GM19324 (cell line): ENCODE measurements around the gene KCNQ1.

Experiments
- ATAC-seq: cut with Tn5 transposase; IDR thresholded peaks from one replicate; pipeline ENCODE4 v1.9.1; 2021; ENCODE audit warnings: mild to moderate bottlenecking, moderate library complexity; ENCODE audit not compliant: unreplicated experiment, low FRiP score

KCNQ1 gene

GRCh38 chr11:2563213-2564007, 118.6 kb downstream of the KCNQ1 start:
- no peak for ATAC-seq

DNA sequence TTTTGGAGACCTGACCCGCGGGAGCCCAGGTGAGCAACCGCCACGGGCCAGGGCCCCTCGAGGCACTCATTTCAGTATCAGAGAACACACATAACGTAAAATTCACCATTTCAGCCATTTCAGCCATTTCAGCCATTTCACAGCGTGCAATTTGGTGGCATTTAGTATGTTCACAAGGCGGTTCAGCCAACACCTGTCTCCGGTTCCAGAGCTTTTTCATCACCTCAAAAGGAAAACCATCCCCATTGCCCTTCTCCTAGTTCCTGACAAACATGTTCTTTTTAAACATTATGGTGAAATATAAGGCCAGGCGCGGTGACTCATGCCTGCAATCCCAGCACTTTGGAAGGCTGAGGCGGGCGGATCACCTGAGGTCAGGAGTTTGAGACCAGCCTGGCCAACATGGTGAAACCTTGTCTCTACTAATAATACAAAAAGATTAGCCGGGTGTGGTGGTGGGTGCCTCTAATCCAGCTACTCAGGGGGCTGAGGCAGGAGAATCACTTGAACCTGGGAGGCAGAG, 119.3 kb downstream of the KCNQ1 start:
- ATAC-seq, result no peak

- no peak for ATAC-seq
Measured at GRCh38 chr11:2564588-2565425, 120.0 kb downstream of the KCNQ1 start.

DNA sequence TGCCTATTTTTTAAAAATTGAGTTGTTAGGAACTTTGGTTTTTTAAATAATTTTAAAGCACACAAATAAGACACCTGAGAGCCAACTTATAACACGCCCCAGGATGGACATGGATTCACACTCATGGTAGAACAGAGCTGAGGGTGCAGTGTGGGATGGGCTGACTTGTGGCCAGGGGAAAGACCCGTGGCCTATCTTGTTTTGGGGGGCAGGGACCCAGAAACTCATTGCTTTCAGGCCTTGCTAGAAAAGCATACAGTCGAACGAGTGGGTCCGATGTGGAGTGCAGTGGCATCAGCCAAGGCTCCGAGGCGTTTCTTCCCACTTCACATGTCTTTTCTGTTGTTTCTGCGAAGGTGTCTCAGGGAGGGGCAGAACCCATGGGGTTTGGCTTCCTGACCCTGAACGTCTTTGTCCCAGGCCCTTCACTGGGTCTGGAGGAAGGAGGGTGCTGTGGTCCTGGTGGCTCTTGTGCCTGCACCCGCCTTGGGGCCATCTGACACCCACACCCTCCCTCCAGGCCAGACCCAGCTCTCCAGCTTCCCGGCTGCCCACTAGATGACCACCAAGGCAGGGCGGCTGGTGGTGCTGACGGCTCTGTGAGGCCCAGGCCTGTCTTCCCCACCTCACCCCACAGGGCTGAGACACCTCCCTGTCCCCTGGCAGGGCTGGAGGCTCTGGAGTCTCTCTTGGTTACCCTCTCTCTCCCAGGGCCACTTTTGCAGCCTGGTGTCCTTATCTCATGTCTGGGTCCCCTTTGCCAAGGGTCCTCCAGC, 120.8 kb downstream of the KCNQ1 start:
- no peak for ATAC-seq

GRCh38 chr11:2566223-2567025, 121.6 kb downstream of the KCNQ1 start:
- ATAC-seq, result no peak

GRCh38 chr11:2567026-2567671, 122.3 kb downstream of the KCNQ1 start:
- no peak for ATAC-seq

DNA sequence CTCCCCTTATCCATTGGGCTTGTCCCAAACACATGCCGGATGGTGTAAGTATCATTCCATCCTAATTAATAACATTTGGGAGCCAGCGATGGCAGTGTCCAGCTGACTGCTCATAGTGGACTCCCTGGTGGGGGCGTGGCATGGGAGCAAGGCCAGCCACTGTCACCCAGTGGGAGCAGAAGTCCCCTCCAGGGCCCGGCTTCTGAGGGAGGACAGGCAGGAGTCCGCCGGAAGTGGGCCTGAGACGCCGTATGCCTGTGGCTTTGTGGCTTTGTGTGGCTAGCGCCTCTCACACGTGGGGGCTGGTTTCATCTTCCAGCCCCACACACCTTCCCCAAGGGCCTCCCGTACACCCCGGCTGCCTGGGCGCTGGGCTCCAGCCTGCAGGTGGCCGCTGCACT, 124.5 kb downstream of the KCNQ1 start:
- no peak for ATAC-seq

GRCh38 chr11:2569731-2570210, 125.0 kb downstream of the KCNQ1 start:
- no peak for ATAC-seq

- ATAC-seq, result no peak
Measured at GRCh38 chr11:2570211-2570811, 125.5 kb downstream of the KCNQ1 start.

- ATAC-seq, result no peak
Measured at GRCh38 chr11:2570841-2571597, 126.2 kb downstream of the KCNQ1 start.

GRCh38 chr11:2571598-2572281, 126.9 kb downstream of the KCNQ1 start:
- no peak for ATAC-seq

GRCh38 chr11:2572491-2573239, 127.9 kb downstream of the KCNQ1 start:
- ATAC-seq, result no peak

- ATAC-seq, result no peak
Measured at GRCh38 chr11:2573240-2574042, 128.6 kb downstream of the KCNQ1 start.

DNA sequence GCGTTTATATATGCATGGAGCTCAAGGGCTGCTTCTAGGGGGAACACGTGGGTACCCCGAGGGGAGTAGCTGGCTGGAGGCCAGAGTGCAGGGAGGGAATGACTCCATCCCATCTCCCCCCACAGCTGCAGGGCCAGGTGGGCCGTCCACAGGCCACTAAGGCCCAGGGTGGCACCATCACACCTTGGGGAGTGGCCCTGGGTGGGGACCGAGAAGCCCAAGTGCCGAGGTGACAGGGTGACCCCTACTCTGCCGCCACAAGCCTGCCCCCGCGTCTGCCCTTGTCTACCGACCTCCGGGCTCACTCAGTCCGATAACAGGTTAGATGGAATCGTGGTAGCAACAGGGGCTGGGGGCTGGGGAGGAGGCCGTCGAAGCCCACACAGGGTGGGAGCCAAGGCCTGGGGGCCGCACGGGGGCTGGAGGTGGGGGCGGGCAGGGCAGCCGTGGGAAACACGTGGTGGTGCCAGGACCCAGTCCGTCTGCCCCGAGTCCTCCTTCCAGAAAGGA, 129.3 kb downstream of the KCNQ1 start:
- ATAC-seq, result no peak

DNA sequence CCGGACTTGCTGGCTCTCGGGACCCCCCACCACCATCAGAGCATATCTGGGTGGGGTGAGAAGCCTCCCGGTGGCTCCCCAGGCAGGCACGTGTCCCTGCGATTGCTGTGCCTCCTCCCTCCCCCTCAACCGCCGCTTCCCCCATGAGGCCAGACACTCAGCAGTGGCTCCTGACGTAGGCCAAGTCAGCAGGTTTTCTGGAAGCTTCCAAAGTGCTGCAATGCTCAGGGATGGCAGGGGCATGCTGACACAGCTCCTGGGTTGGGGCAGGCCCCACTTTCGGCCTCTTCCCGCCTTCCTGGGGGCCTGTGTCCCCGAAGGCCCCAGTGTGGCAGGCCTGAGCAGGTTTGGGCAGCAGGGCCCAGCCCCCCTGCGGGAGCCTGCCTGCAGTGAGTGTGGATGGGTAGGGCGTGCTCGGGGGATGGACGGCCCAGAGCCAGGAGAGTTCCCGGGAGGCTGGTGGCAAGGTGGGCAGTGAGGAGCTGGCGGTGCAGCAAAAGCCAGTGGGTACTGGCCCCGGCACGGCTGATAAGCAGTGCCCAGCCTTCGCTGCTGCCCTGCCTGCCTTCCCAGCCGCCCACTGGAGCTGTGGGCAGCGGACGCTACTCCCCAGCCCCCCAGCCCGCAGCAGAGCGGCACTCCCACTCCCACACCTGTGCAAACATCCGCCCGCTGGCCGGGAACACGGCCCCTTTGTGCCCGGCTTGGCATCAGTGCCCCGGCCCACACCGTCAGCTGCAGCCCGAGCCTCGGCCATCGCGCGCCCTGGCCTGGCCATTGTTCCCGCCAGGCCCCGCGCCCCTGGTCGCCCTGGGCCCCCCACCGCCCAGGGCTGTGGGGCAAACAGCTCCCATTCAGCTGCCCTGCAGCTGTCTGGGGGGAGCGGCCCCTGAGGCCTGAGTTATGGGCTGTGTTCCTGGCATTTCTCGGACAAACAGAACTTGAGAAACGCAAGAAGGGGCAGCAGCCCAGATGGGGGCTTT, 130.0 kb downstream of the KCNQ1 start:
- no peak for ATAC-seq
